GM10266 (cell line): ENCODE results near the gene C5.

Source experiments
- DNase-seq: peaks from one replicate; pipeline ENCODE4 v3.0.0; 2012; ENCODE audit errors: extremely low spot score
- TF ChIP-seq, protein P1 (sequence below): IDR thresholded peaks from 2 replicates; pipeline ENCODE4 v1.5.1; 2012; ENCODE audit warnings: mild to moderate bottlenecking, low read depth; ENCODE audit not compliant: control insufficient read depth, insufficient read depth; ENCODE audit errors: missing control alignments

The C5 gene

DNA sequence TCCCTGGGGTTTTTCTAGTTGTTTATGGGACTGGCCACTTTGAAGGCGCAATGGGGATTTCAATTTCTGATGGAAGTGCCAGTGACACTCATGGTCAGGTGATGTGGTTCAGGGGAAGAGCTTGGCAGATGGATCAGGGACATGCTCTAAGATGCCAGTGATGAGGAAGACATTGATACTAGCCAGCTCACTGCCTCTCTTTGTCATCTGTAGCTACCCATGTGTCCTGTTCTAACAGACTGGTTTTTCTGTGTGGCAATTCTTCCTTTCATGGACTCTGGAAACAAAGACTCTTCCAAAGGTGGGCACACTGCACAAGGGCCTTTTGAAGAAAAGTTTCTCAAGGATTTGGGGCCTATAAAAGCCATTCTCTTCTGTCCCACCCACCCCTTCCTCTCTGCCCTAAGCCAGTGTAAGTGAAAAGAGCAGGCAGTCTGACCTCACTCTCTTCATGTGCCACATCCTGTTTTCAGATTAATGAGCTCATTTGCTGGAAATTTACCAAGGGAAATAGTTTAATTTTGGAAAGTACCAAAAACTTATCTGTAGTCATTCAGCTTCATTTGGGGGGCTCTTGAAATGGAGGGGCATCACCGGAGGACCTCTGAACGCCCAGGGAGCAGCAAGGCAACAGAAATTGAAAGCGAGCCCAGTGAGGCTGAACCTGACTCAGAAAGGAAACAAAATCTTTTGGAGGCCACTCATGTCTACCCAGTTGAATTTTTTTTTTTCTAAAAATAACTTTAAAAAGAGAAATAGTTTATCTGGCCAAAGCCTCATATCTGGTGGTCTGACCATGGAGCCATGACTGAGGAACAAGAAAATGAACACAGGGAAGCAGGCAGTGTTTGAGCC lies 118.6 kb downstream of the C5 start:
- DNase-seq = peak; percentile 88
- TF ChIP-seq, protein P1, sequence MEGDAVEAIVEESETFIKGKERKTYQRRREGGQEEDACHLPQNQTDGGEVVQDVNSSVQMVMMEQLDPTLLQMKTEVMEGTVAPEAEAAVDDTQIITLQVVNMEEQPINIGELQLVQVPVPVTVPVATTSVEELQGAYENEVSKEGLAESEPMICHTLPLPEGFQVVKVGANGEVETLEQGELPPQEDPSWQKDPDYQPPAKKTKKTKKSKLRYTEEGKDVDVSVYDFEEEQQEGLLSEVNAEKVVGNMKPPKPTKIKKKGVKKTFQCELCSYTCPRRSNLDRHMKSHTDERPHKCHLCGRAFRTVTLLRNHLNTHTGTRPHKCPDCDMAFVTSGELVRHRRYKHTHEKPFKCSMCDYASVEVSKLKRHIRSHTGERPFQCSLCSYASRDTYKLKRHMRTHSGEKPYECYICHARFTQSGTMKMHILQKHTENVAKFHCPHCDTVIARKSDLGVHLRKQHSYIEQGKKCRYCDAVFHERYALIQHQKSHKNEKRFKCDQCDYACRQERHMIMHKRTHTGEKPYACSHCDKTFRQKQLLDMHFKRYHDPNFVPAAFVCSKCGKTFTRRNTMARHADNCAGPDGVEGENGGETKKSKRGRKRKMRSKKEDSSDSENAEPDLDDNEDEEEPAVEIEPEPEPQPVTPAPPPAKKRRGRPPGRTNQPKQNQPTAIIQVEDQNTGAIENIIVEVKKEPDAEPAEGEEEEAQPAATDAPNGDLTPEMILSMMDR = no peak

DNA sequence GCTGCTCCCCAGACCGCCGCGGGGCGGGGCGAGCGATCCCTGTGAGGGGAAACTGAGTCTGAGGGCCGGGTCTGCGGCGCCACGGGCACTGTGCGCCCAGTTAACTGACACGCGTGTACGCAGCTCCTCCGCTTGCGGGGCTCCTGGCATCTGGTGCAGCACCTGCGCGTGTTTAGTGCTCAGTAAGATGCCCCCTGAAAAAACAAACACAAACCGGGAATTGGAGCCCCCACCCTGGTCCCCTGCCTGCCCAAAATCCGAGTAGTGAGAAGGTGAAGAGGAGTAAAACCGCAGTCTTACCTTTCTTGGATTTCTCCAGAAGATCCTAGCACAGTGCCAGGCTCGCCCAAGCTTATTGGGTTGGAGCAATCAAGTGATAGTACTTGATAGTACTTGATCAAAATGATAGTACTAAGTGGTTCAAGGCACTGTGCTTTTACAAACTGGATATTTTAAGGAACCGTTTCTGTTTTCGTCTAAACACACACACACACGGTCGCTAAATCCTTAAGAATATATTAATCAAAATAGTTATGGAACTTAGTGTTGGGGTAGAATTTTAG lies 120.8 kb downstream of the C5 start:
- TF ChIP-seq, protein P1 = no peak
- no peak for DNase-seq

DNA sequence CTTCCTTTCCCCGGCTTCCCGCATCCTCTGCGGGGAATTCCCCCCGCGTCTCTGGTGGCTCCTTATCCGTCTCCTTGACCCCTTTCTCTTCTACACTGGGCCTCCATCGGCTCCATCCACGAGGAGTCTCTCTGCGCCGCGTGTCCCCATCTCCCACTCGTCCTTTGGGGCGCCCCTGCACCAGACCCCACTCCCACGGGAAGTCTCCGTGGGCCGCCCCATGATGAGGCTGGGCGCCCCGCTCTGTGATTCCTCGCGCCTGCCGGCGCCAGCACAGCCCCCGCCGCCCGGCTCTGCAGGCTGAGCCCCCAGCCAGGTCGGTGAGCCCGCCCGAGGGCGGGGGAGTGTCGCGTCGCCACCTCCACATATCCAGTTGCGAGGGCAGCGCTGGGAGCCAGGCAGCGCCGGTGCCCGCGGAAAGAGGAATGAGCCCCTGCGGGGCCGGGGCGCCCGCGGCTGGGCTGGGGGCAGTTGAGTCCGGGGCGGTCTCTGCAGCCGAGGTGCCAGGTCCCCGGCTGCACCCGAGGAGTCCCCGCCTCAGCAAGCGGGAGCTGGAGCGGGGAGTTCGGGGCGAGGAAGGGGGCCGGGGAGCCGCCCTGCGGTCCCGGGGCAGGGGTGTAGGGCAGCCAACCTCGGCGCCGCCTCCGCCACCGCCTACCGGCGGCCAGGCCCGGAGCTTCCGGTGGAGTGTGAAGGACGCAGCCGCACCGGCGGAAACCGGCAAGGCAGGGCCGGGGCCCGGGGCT lies 121.4 kb downstream of the C5 start:
- DNase-seq = peak; percentile 70
- TF ChIP-seq, protein P1 = peak; percentile 27

DNA sequence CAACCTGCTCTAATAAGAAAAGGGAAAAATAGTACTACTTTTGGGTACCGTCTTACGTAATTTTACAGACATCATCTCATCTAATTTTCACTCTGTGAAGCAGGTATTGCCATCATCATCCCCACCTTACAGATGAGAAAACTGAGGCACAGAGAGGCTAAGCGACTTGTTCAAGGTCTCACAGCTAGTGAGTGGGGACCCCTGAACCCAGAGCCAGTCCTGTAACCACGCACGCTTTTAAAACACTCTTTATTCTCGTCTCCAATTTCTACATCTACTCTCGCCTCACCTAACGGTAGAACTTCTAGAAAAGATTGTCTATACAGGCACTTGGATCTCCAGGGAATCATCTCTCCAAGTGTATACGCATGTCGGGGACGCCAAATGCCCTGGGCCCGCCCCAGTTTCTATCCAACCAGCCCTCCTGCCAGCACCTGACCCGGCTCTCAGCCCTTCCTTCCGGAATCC lies 122.0 kb downstream of the C5 start:
- no peak for DNase-seq
- TF ChIP-seq, protein P1 = no peak

DNA sequence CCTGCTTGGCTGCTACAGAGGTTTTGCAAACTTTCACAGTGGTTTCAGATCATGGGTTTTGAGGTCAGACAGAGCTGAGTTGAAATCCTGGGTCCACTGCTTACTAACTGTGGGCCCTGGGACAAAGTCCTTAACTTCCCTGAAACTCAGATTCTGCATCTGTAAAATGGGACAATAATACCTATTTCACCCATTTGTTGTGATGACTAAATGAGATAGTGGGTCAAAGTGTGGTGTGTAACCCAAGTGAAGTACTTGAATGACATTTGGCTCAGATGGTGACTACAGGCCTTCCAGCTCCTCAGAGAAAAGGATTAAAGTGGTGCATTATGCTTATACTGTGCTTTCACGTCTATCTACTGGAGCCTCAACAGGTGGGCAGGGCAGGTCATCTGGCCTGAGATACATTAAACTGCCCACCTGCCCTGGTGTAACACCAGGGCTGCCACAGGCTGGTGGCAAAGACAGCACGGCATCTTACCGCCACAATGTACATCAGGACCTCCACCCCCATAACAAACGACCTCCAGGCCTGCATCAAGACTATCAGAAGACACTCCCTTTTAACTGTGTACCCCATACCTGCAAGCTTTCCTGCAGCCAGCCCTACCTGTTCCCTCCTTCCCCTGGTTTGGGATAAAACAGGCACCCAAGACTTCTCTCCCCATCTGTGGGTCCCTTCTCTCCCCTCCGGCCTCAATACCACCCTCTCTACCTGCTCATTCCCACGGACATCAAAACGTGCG lies 122.6 kb downstream of the C5 start:
- DNase-seq = no peak
- TF ChIP-seq, protein P1 = no peak

DNA sequence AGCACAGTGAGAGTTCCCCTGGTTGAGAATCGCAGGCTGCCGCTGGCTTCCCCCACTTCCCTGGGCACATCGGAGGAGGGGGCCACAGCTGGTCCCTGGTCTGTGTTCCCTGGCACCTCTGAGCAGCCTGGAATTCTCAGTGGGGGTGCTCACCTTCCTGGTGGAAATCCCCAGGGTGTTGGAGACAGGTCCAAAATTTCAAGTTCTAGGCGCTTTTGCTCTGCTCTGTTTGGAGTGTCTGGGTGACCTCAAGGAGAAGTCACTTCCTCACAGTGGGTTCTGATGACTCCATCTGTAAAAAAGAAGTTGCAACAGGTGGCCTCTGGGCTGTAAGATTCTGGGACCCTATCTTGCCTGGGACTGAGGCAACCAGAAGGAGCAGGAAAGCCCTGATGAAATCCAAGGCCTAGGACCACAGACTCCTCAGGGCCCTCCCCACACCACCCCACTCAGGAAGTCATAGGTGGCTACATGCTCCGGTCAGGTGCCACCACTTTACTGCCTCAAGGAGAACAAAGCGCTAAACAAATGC lies 123.6 kb downstream of the C5 start, which contains the start of gene TRAF1:
Gene TRAF1 (minus strand): TSS at position 400 of the 532 bp plus-strand sequence. CDS start 721 bp downstream, outside the sequence.
- TF ChIP-seq, protein P1 = no peak
- DNase-seq = no peak
